Astrocyte (in vitro differentiated cells and primary cell): ENCODE results near the gene HSPG2.
"Not testable (repeated sequence)": the region's sequence is repeated elsewhere in the genome, so short reads cannot be mapped to it uniquely, and the experiment has no call there.

Source experiments
- CTCF ChIP-seq: IDR thresholded peaks from 2 replicates; pipeline ENCODE4 v1.5.1; 2011; ENCODE audit warnings: low read depth, mild to moderate bottlenecking, inconsistent platforms, low read length, moderate library complexity; ENCODE audit not compliant: insufficient read depth
- EZH2 ChIP-seq: IDR thresholded peaks from 2 replicates; pipeline ENCODE4 v1.6.1; 2012; ENCODE audit warnings: mild to moderate bottlenecking, low read length, inconsistent platforms; ENCODE audit not compliant: insufficient read depth

GRCh38 chr1:21974699-21975098 is 37.6 kb upstream of the HSPG2 start:
- TF ChIP-seq CTCF, EZH2: not testable (repeated sequence)
